Nephron (organoid): Measurements from ENCODE around the gene TACC2.

Experiments
- H3K27ac Mint-ChIP-seq, 3 experiments: 2 replicates each; pipeline ENCODE4 v1.8.0; 2020; ENCODE audit warnings: mixed read lengths in 3 of 3, mild to moderate bottlenecking in 2 of 3, moderate library complexity in 1 of 3
- H3K27me3 Mint-ChIP-seq: 2 replicates; pipeline ENCODE4 v1.8.0; 2021; ENCODE audit warnings: low read depth, mild to moderate bottlenecking, moderate library complexity, mixed read lengths
- H3K36me3 Mint-ChIP-seq: 2 replicates; pipeline ENCODE4 v1.8.0; 2020; ENCODE audit warnings: low read depth, mixed read lengths
- H3K4me1 Mint-ChIP-seq: 2 replicates; pipeline ENCODE4 v1.8.0; 2020; ENCODE audit warnings: mixed read lengths
- H3K4me3 Mint-ChIP-seq, 3 experiments: 2 replicates each; pipeline ENCODE4 v1.8.0; 2020; ENCODE audit warnings: mild to moderate bottlenecking in 3 of 3, mixed read lengths in 3 of 3, moderate library complexity in 2 of 3
- H3K9me3 Mint-ChIP-seq: 2 replicates; pipeline ENCODE4 v1.8.0; 2020; ENCODE audit warnings: mixed read lengths
- CTCF ChIP-seq, 3 experiments: fragments of 200-600 bp; sonication (generic); IDR thresholded peaks; one replicate each; pipeline ENCODE4 v1.5.0; 2021; ENCODE audit warnings: antibody characterized with exemption in 3 of 3; ENCODE audit not compliant: unreplicated experiment in 3 of 3

TACC2 gene, protein sequence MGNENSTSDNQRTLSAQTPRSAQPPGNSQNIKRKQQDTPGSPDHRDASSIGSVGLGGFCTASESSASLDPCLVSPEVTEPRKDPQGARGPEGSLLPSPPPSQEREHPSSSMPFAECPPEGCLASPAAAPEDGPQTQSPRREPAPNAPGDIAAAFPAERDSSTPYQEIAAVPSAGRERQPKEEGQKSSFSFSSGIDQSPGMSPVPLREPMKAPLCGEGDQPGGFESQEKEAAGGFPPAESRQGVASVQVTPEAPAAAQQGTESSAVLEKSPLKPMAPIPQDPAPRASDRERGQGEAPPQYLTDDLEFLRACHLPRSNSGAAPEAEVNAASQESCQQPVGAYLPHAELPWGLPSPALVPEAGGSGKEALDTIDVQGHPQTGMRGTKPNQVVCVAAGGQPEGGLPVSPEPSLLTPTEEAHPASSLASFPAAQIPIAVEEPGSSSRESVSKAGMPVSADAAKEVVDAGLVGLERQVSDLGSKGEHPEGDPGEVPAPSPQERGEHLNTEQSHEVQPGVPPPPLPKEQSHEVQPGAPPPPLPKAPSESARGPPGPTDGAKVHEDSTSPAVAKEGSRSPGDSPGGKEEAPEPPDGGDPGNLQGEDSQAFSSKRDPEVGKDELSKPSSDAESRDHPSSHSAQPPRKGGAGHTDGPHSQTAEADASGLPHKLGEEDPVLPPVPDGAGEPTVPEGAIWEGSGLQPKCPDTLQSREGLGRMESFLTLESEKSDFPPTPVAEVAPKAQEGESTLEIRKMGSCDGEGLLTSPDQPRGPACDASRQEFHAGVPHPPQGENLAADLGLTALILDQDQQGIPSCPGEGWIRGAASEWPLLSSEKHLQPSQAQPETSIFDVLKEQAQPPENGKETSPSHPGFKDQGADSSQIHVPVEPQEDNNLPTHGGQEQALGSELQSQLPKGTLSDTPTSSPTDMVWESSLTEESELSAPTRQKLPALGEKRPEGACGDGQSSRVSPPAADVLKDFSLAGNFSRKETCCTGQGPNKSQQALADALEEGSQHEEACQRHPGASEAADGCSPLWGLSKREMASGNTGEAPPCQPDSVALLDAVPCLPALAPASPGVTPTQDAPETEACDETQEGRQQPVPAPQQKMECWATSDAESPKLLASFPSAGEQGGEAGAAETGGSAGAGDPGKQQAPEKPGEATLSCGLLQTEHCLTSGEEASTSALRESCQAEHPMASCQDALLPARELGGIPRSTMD (N-terminal part only)

GRCh38 chr10:121988361-121989324, at the start of gene TACC2:
TSS of gene TACC2 (plus strand) at chr10:121989163. CDS start at chr10:122021982, 32,819 bp downstream.
- H3K36me3 Mint-ChIP-seq, result peaks cover 3% of the 10 kb centered on the region
- peaks cover under 1% of the 10 kb centered on the region for H3K4me1 Mint-ChIP-seq
- no peak for TF ChIP-seq CTCF (IDR thresholded peaks at IDR 0.05; ENCODE audit: unreplicated experiment in 3 of 3)
- H3K27ac Mint-ChIP-seq, result no peak within 1 kb of the TSS
- H3K4me3 Mint-ChIP-seq, result no peak within 1 kb of the TSS
- peaks cover 3% of the 10 kb centered on the region for H3K27me3 Mint-ChIP-seq
- peaks cover 25% of the 10 kb centered on the region for H3K9me3 Mint-ChIP-seq

DNA sequence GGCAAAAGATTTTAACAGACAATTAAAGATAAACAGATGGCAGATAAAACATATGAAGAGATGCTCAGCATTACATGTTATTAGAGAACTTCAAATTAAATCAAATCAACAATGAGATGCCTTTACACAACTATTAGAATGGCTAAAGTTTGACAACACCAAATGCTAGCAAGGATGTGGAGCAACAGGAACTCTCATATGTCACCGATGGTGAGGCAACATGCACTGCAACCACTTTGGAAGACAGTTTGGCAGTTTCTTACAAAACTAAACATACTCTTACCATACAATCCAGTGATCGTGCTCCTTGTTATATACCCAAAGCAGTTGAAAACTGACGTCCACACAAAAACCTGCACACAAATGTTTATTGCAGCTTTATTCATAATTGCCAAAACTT, 47.4 kb upstream of the TACC2 start:
- H3K36me3 Mint-ChIP-seq, result peaks cover 6% of the 10 kb centered on the region
- H3K4me1 Mint-ChIP-seq, result peaks cover 11% of the 10 kb centered on the region
- TF ChIP-seq CTCF (IDR thresholded peaks at IDR 0.05; ENCODE audit: unreplicated experiment in 3 of 3), result no peak
- peaks cover 3% of the 10 kb centered on the region for H3K27me3 Mint-ChIP-seq
- peaks cover 4% of the 10 kb centered on the region for H3K9me3 Mint-ChIP-seq
- no peak overlapping the region for H3K4me3 Mint-ChIP-seq
- H3K27ac Mint-ChIP-seq, result no peak overlapping the region

- TF ChIP-seq CTCF (IDR thresholded peaks at IDR 0.05; ENCODE audit: unreplicated experiment in 3 of 3), result no peak
- Mint-ChIP-seq H3K9me3 (peaks cover 2% of the 10 kb centered on the region), H3K4me1 (peaks cover 11% of the 10 kb centered on the region), H3K27me3 (peaks cover 3% of the 10 kb centered on the region), H3K27ac (peak overlapping the region; percentile 61 to 65 (median 64)), H3K4me3 (no peak overlapping the region), H3K36me3 (peaks cover 6% of the 10 kb centered on the region)
These were observed 46.1 kb upstream of the TACC2 start for GRCh38 chr10:121942749-121943416.

DNA sequence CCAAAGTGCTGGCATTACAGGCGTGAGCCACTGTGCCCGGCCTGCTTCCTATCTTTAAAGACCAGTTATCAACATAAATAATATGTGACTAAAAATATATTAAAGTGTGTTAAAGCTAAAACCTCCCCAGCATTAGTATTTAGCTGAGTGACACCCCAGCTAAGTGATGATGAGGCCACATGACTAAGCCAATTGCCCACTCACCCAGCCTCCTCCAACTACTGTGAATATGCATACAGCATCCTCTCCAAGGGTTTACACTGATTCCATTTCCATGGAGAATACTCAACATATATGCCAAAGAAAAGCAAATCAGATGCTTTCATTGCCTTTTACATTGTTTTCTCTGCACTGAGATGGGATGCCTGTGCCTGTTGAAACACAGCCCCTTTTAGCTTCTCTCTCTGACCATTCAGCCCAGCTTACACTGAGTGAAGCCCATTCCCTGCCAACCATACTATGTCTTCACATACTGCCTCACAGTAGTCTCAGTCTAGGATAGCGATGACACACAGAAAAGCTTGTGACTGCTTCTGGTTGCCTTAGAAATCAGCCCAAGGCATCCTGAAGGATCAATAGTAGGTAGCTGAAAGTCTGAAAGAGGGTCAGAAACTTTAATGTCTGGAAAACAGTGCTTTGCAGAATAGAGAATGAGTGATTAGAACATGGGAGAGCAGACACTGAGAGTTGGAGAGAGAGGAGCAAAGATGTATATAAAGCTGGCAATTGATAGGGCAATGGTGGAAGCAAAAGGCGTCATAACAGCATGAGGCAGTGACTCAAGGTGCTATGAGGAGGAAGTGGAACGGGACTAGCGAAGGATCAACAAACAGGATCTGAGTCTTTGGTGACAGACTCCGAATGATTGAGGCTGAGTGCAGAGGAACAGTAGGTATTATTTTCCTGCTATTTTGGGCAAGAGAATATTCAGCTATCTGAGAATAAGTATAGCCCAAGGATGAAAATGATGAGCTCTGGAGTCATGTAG, 41.3 kb upstream of the TACC2 start:
- no peak overlapping the region for H3K27ac Mint-ChIP-seq
- no peaks in the 10 kb centered on the region for H3K27me3 Mint-ChIP-seq
- no peaks in the 10 kb centered on the region for H3K9me3 Mint-ChIP-seq
- no peak for TF ChIP-seq CTCF (IDR thresholded peaks at IDR 0.05; ENCODE audit: unreplicated experiment in 3 of 3)
- H3K4me1 Mint-ChIP-seq, result peaks cover 9% of the 10 kb centered on the region
- H3K4me3 Mint-ChIP-seq, result no peak overlapping the region
- peaks cover 15% of the 10 kb centered on the region for H3K36me3 Mint-ChIP-seq
